GM12878 (cell line): ENCODE data around the gene CAMKK2. TPM values are rescaled to one million over a fixed set of nuclear protein-coding genes. Genes with fewer than 3 reads are reported as not detected.

ENCODE experiments used
- ATAC-seq: fragments of 200-7000 bp; cut with Tn5 transposase; 3 replicates; pipeline ENCODE4 v1.9.1; 2020; ENCODE audit warnings: mild to moderate bottlenecking, moderate library complexity
- BruUV-seq: library from RNA; stranded (reverse); fragments of 400-500 nt; replicated peaks from 2 replicates; lab custom pipeline; 2021; lab: Mats Ljungman, UMichigan
- CTCF ChIA-PET: fragments of 300-600 bp; sonication (Branson Sonifier 250); formaldehyde crosslinking; extraction: SDS; loops from one replicate; lab custom pipeline; 2021; ENCODE audit warnings: inconsistent platforms; lab: Yijun Ruan, JAX
- POLR2A ChIA-PET: fragments of 350-600 bp; formaldehyde crosslinking; extraction: SDS; loops from one replicate; lab custom pipeline; 2021; ENCODE audit warnings: inconsistent platforms; lab: Charles Lee
- RAD21 ChIA-PET: fragments of 300-600 bp; sonication (Branson Sonifier 250); formaldehyde crosslinking; loops from one replicate; lab custom pipeline; 2023; ENCODE audit warnings: antibody characterized with exemption; ENCODE audit not compliant: unreplicated experiment; lab: Charles Lee
- SMC1A ChIA-PET: fragments of 300-600 bp; sonication (Branson Sonifier 250); formaldehyde crosslinking; loops from one replicate; lab custom pipeline; 2023; ENCODE audit not compliant: unreplicated experiment, uncharacterized antibody; lab: Charles Lee
- DNase-seq: peaks from one replicate; pipeline ENCODE4 v3.0.0-alpha.2; 2011; ENCODE audit warnings: low read depth, low spot score
- FAIRE-seq: peaks from 3 replicates; lab custom pipeline; 2011; peaks lifted over from hg19 to GRCh38; lab: Jason Lieb, UNC
- H2AFZ ChIP-seq: 2 replicates; pipeline ENCODE4 v1.6.0; 2011; ENCODE audit warnings: low read depth, low read length, control low read depth; ENCODE audit not compliant: control insufficient read depth
- H3K27ac ChIP-seq: 2 replicates; pipeline ENCODE4 v1.5.1; 2011; ENCODE audit warnings: control low read depth; ENCODE audit not compliant: control insufficient read depth, insufficient read depth
- H3K27me3 ChIP-seq, 2 experiments: replicated peaks in 1 of 2; 2 replicates each; pipeline versions ENCODE4 v1.6.0 to v1.6.1; 2011; ENCODE audit warnings: low read length in 1 of 2; ENCODE audit not compliant: control insufficient read depth in 2 of 2, insufficient read depth in 2 of 2
- H3K36me3 ChIP-seq, 2 experiments: 2 replicates each; pipeline ENCODE4 v1.5.1; 2011; ENCODE audit warnings: low read length in 1 of 2; ENCODE audit not compliant: control insufficient read depth in 2 of 2, insufficient read depth in 2 of 2
- H3K4me1 ChIP-seq: 2 replicates; pipeline ENCODE4 v1.6.1; 2011; ENCODE audit warnings: mild to moderate bottlenecking, low read length, moderate library complexity, mixed read lengths; ENCODE audit not compliant: control insufficient read depth, insufficient read depth
- H3K4me2 ChIP-seq: 2 replicates; pipeline ENCODE4 v1.6.0; 2011; ENCODE audit warnings: control low read depth; ENCODE audit not compliant: control insufficient read depth, insufficient read depth
- H3K4me3 ChIP-seq: fragments of 200-600 bp; sonication (generic); 2 replicates; pipeline ENCODE4 v1.5.1; 2016
- H3K79me2 ChIP-seq: 2 replicates; pipeline ENCODE4 v1.6.0; 2011; ENCODE audit warnings: low read length; ENCODE audit not compliant: control insufficient read depth, insufficient read depth
- H3K9ac ChIP-seq: 2 replicates; pipeline ENCODE4 v1.8.0; 2011; ENCODE audit warnings: low read length, control low read depth, mixed read lengths; ENCODE audit not compliant: control insufficient read depth, insufficient read depth
- H3K9me3 ChIP-seq: replicated peaks from 3 replicates; pipeline ENCODE4 v1.5.1; 2011; ENCODE audit warnings: mild to moderate bottlenecking, low read length; ENCODE audit not compliant: control insufficient read depth, insufficient read depth
- H4K20me1 ChIP-seq: 2 replicates; pipeline ENCODE4 v1.6.0; 2011; ENCODE audit not compliant: control insufficient read depth, insufficient read depth
- ASH2L ChIP-seq: fragments of 300-600, 200-600 bp; sonication (generic); IDR thresholded peaks from 2 replicates; pipeline ENCODE4 v1.6.1; 2017; ENCODE audit warnings: low read depth, mild to moderate bottlenecking, borderline replicate concordance
- BACH1 ChIP-seq: fragments of 450-650 bp; IDR thresholded peaks from 2 replicates; pipeline ENCODE4 v1.6.1; 2017; ENCODE audit warnings: mild to moderate bottlenecking, borderline replicate concordance
- CEBPB ChIP-seq, 2 experiments: fragments of 150-350 bp in 1 of 2; IDR thresholded peaks; 2 replicates each; pipeline ENCODE4 v1.6.1; 2012 to 2014; ENCODE audit warnings: low read depth in 2 of 2, low read length in 2 of 2, borderline replicate concordance in 1 of 2, inconsistent platforms in 1 of 2
- FOXM1 ChIP-seq: IDR thresholded peaks from 2 replicates; pipeline ENCODE4 v1.6.1; 2012; ENCODE audit warnings: low read depth, mild to moderate bottlenecking, inconsistent platforms, low read length, moderate library complexity
- LARP7 ChIP-seq: fragments of 450-650 bp; IDR thresholded peaks from 2 replicates; pipeline ENCODE4 v1.6.1; 2017; ENCODE audit warnings: mild to moderate bottlenecking
- MTA3 ChIP-seq: IDR thresholded peaks from 2 replicates; pipeline ENCODE4 v1.6.1; 2012; ENCODE audit warnings: low read length, inconsistent platforms, borderline replicate concordance
- MYB ChIP-seq: fragments of 150-350 bp; IDR thresholded peaks from 2 replicates; pipeline ENCODE4 v1.6.1; 2014; ENCODE audit warnings: mild to moderate bottlenecking, low read depth, low read length, borderline replicate concordance
- NKRF ChIP-seq: fragments of 450-650 bp; conservative IDR thresholded peaks from 2 replicates; pipeline ENCODE4 v1.6.1; 2017; ENCODE audit warnings: mild to moderate bottlenecking, moderate library complexity
- SIN3A ChIP-seq: IDR thresholded peaks from 2 replicates; pipeline ENCODE4 v1.6.1; 2012; ENCODE audit warnings: low read depth, low read length, improper control_type of control experiment
- SMAD5 ChIP-seq: IDR thresholded peaks from 2 replicates; pipeline ENCODE4 v1.6.1; 2016; ENCODE audit warnings: antibody characterized with exemption, low read depth
- TCF12 ChIP-seq: IDR thresholded peaks from 2 replicates; pipeline ENCODE4 v1.6.1; 2011; ENCODE audit warnings: low read depth, mild to moderate bottlenecking, low read length
- WGBS: methylation state at CpG from one replicate; pipeline ENCODE4 v1.1.6; 2016; ENCODE audit warnings: low lambda C conversion rate; ENCODE audit not compliant: insufficient replicate concordance, insufficient coverage; ENCODE audit errors: missing lambda C conversion rate; 5-methylcytosine and 5-hydroxymethylcytosine counted together
- in situ Hi-C: fragments of 300-500 bp; cut with MboI; formaldehyde crosslinking; loops from 9 replicates; pipeline ENCODE4 v1.14.3; 2018; ENCODE audit warnings: mixed read lengths
- intact Hi-C: fragments of 100-400 bp; cut with micrococcal nuclease; formaldehyde crosslinking; loops from one replicate; pipeline ENCODE4 v1.14.2; 2022; ENCODE audit not compliant: unreplicated experiment
- polyA plus RNA-seq, 11 experiments: library from polyadenylated mRNA; depleted of rRNA in 4 of 11; unstranded in 6 of 11; stranded (reverse) in 5 of 11; fragments of >200 nt; fragmentation: Nextera tagmentation in 4 of 11; fragmentation: Illumina TruSeq in 1 of 11; extraction: Ambion mirVana in 4 of 11; extraction: Trizol in 1 of 11; gene quantifications; 1 replicate in 1 of 11; 2 replicates in 10 of 11; pipeline versions ENCODE4 v1.2.1 to v1.2.3, GENCODE V29; 2011 to 2016; ENCODE audit warnings: inconsistent platforms in 2 of 11, missing spikeins in 2 of 11, low read depth in 1 of 11
- total RNA-seq, 4 experiments: library from RNA; depleted of rRNA in 3 of 4; stranded (reverse); fragments of >200 nt in 3 of 4; fragmentation: Illumina TruSeq in 1 of 4; extraction: Trizol in 1 of 4; gene quantifications; 2 replicates each; pipeline versions ENCODE4 v1.2.1 to v1.2.3, GENCODE V29; 2013 to 2021
- TF ChIP-seq, protein P1 (sequence below): fragments of 450-650 bp; IDR thresholded peaks from 2 replicates; pipeline ENCODE4 v1.6.1; 2017; ENCODE audit warnings: mild to moderate bottlenecking, moderate library complexity
- TF ChIP-seq, protein P2 (sequence below): fragments of 450-650 bp; IDR thresholded peaks from 2 replicates; pipeline ENCODE4 v1.6.1; 2016; ENCODE audit warnings: mild to moderate bottlenecking, moderate library complexity, borderline replicate concordance

The CAMKK2 gene
- total and polyA plus RNA-seq, 10 of the 15 experiments (the other 5 are each of a cell fraction or from before 2014, with no cell fraction given): 5.2 to 40.6 (median 26.6) TPM

DNA sequence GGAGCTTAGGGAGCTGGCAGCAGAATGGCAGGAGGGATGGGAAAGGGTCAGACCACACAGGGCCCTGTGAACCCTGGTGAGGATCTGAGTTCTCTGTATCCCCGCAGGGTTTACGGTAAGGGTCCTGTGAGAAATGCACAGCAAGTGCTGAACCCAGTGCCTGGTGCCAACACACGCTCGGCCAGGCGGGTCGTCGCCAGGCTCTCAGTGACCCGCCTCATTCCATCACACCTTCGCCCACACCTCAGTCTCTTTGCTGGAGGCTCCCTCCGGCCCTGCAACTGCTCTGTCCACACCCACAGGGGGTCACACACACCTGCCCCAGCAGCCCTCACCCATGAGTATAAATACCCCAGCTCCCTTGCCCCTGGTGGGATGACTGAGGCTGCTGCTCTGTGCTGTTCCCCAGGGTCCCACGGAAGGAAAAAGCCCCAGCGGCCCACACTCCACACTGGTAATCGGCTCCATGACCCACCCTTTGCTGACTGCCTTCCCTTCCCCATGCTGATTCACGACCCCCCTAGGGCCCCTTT lies 23.1 kb downstream of the CAMKK2 start (continued):
- TF ChIP-seq, protein P1, sequence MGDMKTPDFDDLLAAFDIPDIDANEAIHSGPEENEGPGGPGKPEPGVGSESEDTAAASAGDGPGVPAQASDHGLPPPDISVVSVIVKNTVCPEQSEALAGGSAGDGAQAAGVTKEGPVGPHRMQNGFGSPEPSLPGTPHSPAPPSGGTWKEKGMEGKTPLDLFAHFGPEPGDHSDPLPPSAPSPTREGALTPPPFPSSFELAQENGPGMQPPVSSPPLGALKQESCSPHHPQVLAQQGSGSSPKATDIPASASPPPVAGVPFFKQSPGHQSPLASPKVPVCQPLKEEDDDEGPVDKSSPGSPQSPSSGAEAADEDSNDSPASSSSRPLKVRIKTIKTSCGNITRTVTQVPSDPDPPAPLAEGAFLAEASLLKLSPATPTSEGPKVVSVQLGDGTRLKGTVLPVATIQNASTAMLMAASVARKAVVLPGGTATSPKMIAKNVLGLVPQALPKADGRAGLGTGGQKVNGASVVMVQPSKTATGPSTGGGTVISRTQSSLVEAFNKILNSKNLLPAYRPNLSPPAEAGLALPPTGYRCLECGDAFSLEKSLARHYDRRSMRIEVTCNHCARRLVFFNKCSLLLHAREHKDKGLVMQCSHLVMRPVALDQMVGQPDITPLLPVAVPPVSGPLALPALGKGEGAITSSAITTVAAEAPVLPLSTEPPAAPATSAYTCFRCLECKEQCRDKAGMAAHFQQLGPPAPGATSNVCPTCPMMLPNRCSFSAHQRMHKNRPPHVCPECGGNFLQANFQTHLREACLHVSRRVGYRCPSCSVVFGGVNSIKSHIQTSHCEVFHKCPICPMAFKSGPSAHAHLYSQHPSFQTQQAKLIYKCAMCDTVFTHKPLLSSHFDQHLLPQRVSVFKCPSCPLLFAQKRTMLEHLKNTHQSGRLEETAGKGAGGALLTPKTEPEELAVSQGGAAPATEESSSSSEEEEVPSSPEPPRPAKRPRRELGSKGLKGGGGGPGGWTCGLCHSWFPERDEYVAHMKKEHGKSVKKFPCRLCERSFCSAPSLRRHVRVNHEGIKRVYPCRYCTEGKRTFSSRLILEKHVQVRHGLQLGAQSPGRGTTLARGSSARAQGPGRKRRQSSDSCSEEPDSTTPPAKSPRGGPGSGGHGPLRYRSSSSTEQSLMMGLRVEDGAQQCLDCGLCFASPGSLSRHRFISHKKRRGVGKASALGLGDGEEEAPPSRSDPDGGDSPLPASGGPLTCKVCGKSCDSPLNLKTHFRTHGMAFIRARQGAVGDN: no peak
- TF ChIP-seq BACH1: no peak

DNA sequence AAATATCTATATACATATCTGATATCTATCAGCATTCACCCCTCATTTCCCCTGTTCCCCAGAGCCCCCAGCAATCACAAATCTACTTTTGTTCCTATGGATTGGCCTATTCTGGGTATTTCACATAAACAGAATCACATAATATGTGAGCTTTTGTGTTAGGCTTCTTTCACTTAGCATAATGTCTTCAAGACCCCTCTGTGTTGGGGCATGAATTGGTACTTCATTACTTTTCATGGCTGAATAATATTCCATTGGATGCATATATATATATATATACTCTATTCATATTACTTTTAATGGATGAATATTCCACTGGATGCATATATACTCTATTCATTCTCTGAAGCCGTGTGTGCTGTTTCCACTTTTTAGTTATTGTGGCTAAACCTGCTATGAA lies 28.7 kb downstream of the CAMKK2 start:
- Histone ChIP-seq H3K9me3 (no peaks in the 10 kb centered on the region), H3K4me3 (no peak overlapping the region), H3K27ac (no peak overlapping the region), H3K36me3 (peaks cover 12 to 15% of the 10 kb centered on the region in 2 experiments), H3K79me2 (no peaks in the 10 kb centered on the region), H3K4me2 (no peak overlapping the region), H3K4me1 (no peaks in the 10 kb centered on the region), H3K27me3 (no peaks in the 10 kb centered on the region), H4K20me1 (no peaks in the 10 kb centered on the region), H2AFZ (no peak overlapping the region), H3K9ac (no peak overlapping the region)
- WGBS: 100% methylated on average over 1 of the region's 1 CpG
- ChIA-PET POLR2A (no interaction called here), RAD21 (interaction anchor here (0.6 kb wide), 1 partner anchor 207 kb away, joined by 3 read pairs; no protein-coding TSS in a partner anchor), CTCF (interaction anchor here (0.5 kb wide), 1 partner anchor 54 kb away, joined by 3 read pairs; no protein-coding TSS in a partner anchor), SMC1A (no interaction called here)
- intact Hi-C loops (no loop called here), in situ Hi-C loops (no loop called here)
- no peak for DNase-seq
- no peak for FAIRE-seq
- BruUV-seq: no TSS peak
- ATAC-seq: no peak
- TF ChIP-seq LARP7 (no peak), CEBPB (IDR thresholded peaks at IDR 0.05; ENCODE audit: borderline replicate concordance in 1 of 2, low read depth in 2 of 2, low read length in 2 of 2) (no peak), SIN3A (no peak), MYB (no peak), SMAD5 (no peak), MTA3 (no peak), TCF12 (no peak), ASH2L (no peak), NKRF (no peak), FOXM1 (no peak)
- TF ChIP-seq, protein P2, sequence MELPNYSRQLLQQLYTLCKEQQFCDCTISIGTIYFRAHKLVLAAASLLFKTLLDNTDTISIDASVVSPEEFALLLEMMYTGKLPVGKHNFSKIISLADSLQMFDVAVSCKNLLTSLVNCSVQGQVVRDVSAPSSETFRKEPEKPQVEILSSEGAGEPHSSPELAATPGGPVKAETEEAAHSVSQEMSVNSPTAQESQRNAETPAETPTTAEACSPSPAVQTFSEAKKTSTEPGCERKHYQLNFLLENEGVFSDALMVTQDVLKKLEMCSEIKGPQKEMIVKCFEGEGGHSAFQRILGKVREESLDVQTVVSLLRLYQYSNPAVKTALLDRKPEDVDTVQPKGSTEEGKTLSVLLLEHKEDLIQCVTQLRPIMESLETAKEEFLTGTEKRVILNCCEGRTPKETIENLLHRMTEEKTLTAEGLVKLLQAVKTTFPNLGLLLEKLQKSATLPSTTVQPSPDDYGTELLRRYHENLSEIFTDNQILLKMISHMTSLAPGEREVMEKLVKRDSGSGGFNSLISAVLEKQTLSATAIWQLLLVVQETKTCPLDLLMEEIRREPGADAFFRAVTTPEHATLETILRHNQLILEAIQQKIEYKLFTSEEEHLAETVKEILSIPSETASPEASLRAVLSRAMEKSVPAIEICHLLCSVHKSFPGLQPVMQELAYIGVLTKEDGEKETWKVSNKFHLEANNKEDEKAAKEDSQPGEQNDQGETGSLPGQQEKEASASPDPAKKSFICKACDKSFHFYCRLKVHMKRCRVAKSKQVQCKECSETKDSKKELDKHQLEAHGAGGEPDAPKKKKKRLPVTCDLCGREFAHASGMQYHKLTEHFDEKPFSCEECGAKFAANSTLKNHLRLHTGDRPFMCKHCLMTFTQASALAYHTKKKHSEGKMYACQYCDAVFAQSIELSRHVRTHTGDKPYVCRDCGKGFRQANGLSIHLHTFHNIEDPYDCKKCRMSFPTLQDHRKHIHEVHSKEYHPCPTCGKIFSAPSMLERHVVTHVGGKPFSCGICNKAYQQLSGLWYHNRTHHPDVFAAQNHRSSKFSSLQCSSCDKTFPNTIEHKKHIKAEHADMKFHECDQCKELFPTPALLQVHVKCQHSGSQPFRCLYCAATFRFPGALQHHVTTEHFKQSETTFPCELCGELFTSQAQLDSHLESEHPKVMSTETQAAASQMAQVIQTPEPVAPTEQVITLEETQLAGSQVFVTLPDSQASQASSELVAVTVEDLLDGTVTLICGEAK: no peak
